ENCODE measurements around the gene DGCR8.
"Not testable (repeated sequence)": the region's sequence is repeated elsewhere in the genome, so short reads cannot be mapped to it uniquely, and the experiment has no call there.

DGCR8 gene

GRCh38 chr22:20053407-20054033, 26.5 kb upstream of the DGCR8 start:
- DNase-seq, result no peak

- no peak for DNase-seq
Measured at GRCh38 chr22:20054034-20054427, 26.0 kb upstream of the DGCR8 start.

GRCh38 chr22:20054485-20054884, 25.6 kb upstream of the DGCR8 start:
- DNase-seq, result no peak

- DNase-seq, result no peak
Measured at GRCh38 chr22:20055144-20055543, 24.9 kb upstream of the DGCR8 start.

- DNase-seq, result no peak
Measured at GRCh38 chr22:20055654-20056053, 24.4 kb upstream of the DGCR8 start.

- DNase-seq, result no peak
Measured at GRCh38 chr22:20056161-20056560, 23.9 kb upstream of the DGCR8 start.

GRCh38 chr22:20056696-20057386, 23.2 kb upstream of the DGCR8 start:
- no peak for DNase-seq

GRCh38 chr22:20057596-20058268, 22.3 kb upstream of the DGCR8 start:
- DNase-seq, result no peak

GRCh38 chr22:20058989-20059770, 20.9 kb upstream of the DGCR8 start:
- DNase-seq, result no peak

GRCh38 chr22:20060700-20061480, 19.2 kb upstream of the DGCR8 start:
- DNase-seq, result no peak

- DNase-seq, result no peak
Measured at GRCh38 chr22:20061481-20061861, 18.6 kb upstream of the DGCR8 start.

- no peak for DNase-seq
Measured at GRCh38 chr22:20062043-20062765, 17.8 kb upstream of the DGCR8 start.

- no peak for DNase-seq
Measured at GRCh38 chr22:20062766-20063083, 17.3 kb upstream of the DGCR8 start.

- DNase-seq, result no peak
Measured at GRCh38 chr22:20063271-20064139, 16.5 kb upstream of the DGCR8 start.

- DNase-seq, result no peak
Measured at GRCh38 chr22:20064140-20064480, 15.9 kb upstream of the DGCR8 start.

GRCh38 chr22:20064545-20065262, 15.3 kb upstream of the DGCR8 start:
- no peak for DNase-seq

- DNase-seq, result no peak
Measured at GRCh38 chr22:20065896-20066616, 14.0 kb upstream of the DGCR8 start.

- DNase-seq, result no peak
Measured at GRCh38 chr22:20066617-20067383, 13.2 kb upstream of the DGCR8 start.

GRCh38 chr22:20067384-20067682, 12.7 kb upstream of the DGCR8 start:
- DNase-seq, result not testable (repeated sequence)
